ELR (cell line): ENCODE results near the gene RELT.
"Not testable (repeated sequence)": the region's sequence is repeated elsewhere in the genome, so short reads cannot be mapped to it uniquely, and the experiment has no call there.

Experiments used
- DNase-seq: peaks from one replicate; pipeline ENCODE4 v3.0.0-alpha.2; 2015; ENCODE audit warnings: low read depth

The RELT gene

DNA sequence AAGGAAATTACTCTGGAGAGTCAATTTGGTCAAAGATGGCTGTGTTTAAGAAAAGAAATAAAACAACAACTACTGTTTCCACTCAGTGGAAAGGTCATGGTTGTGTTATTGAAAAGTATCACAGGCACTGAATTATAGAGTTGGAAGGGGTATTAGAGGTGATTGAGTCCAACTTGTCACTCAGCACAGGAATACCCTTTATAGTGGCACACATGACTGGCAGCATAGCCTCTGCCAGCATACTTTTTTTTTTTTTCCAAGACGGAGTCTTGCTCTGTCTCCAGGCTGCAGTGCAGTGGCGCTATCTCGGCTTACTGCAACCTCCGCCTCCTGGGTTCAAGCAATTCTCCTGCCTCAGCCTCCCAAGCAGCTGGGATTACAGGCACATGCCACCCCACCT lies 60.7 kb downstream of the RELT start:
- DNase-seq = not testable (repeated sequence)

DNA sequence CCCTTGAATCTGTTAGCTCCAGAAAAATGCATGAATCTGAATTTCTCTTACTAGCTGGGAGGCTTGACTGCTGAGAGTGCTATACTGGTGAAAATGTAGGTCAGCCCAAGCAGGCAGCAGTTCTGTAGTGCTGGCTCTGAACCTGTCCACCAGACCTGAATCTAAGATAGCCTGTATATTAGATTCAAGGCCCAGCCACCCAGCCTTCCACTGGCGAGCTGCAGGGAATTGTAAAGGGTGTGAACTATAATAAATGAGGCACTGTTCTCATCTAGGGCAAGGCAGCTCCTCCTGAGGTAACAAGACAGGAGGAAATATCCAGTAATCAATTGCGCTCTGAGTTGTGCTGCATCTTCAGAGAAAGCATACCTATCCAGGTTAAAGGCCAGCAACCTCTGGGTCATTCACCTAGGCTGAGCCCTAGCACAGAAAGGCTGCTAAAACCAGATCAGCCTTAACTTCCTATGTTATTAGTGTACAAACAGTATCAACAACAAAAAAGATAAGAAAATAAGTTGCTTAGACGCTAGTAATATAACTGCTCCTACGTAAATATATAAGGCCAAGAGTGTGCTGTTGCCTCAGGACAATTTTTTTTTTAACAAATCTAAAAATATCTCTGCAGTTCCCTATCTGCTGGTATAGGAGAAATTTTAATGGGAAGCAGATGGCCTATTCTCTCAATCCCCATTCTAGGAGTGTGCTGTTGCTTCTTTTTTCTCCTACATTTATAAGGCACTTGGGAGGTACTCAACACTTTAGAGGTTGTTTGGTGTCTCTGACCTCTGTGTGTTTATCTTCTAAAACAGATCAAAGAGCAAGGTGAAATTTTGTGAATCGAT lies 63.0 kb downstream of the RELT start:
- no peak for DNase-seq

DNA sequence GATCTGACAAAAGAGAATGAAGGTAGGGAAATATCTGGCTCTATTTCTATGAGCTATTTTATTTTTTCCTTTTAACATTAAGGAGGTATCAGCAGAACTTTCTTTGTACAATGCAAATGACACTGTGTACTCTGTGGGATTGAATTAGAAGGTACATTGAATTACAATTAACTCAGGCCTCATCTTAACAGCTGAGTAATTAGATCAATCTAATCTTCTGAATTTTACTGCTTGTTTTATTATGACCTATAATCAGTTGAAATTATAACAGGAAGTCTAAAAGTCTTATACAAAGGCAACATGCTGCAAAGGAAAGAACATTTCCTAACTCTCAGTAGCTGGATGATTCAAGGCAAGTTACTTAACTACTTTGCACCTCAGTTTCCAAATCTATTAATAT lies 69.8 kb downstream of the RELT start:
- no peak for DNase-seq

DNA sequence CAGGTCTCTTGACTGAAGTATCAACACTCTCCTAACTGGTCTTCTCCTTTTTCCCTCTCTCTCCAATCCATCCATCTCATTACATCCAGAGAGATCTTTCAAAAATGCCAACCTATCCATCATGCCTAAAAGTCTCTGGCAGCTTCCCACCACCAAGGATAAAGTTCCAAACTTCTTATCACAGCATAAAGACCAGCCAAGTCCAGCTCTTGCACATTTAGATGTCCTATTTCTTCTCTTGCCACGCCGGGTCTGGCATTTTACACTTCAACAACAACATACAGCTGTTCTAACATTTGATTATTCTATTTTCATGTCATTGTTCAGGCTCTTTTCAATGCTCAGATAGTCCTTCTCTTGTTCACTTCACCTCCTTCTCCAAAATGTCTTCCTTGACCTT lies 70.6 kb downstream of the RELT start:
- no peak for DNase-seq
